PC-9 (cell line): ENCODE data around the gene NIPAL3.

Experiments used
- EZH2 ChIP-seq: fragments of 200-600 bp; sonication (generic); IDR thresholded peaks from 2 replicates; pipeline ENCODE4 v1.8.0; 2017; ENCODE audit warnings: antibody characterized with exemption, low read depth
- TF ChIP-seq, protein P1 (sequence below): fragments of 200-600 bp; sonication (generic); conservative IDR thresholded peaks from 2 replicates; pipeline ENCODE4 v1.6.1; 2017; ENCODE audit warnings: mixed run types, antibody characterized with exemption, mild to moderate bottlenecking, moderate library complexity

DNA sequence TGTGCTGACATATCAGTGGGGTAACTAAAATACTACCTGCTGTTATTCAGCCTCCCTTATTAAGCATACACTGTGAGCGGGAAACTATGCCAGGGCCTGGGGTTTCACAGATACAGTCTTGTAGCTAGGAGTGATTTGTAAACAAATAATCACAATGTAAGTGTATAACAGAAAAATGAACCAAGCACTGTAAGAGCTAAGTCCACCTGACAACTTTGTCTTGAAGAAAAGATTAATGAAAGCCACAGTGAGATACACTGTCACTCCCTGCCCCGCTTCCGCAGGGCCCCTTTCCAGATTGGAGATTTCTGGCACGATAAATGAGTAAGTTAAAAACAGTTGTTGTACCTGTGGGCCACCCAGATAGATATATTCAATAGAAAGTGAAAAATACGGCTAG lies 91.8 kb downstream of the NIPAL3 start:
- TF ChIP-seq, protein P1, sequence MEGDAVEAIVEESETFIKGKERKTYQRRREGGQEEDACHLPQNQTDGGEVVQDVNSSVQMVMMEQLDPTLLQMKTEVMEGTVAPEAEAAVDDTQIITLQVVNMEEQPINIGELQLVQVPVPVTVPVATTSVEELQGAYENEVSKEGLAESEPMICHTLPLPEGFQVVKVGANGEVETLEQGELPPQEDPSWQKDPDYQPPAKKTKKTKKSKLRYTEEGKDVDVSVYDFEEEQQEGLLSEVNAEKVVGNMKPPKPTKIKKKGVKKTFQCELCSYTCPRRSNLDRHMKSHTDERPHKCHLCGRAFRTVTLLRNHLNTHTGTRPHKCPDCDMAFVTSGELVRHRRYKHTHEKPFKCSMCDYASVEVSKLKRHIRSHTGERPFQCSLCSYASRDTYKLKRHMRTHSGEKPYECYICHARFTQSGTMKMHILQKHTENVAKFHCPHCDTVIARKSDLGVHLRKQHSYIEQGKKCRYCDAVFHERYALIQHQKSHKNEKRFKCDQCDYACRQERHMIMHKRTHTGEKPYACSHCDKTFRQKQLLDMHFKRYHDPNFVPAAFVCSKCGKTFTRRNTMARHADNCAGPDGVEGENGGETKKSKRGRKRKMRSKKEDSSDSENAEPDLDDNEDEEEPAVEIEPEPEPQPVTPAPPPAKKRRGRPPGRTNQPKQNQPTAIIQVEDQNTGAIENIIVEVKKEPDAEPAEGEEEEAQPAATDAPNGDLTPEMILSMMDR: no peak
- no peak for TF ChIP-seq EZH2
